Measurements from ENCODE around the gene MAP3K5.

- TF ChIP-seq SRF (IDR thresholded peaks at IDR 0.05; ENCODE audit: low read depth, low read length) (no peak), ZNF274 (IDR thresholded peaks at IDR 0.05; ENCODE audit: borderline replicate concordance, extremely low read depth, low read length) (no peak), GABPA (IDR thresholded peaks at IDR 0.05; ENCODE audit: borderline replicate concordance, insufficient read depth, low read length) (no peak)
Observed at GRCh38 chr6:136568129-136568528, 224.1 kb downstream of the MAP3K5 start.

Data from H1 (cell line).